Heart left ventricle (tissue), 16 donors: ENCODE results near the gene PER2. TPM values are rescaled to one million over a fixed set of nuclear protein-coding genes. Genes with fewer than 3 reads are reported as not detected.

Experiments used
- ATAC-seq, 4 donors: fragments of 200-7000 bp; cut with Tn5 transposase; one replicate each; pipeline ENCODE4 v1.9.1; 2020 to 2022; ENCODE audit warnings: moderate library complexity in 4 of 4, mild to moderate bottlenecking in 3 of 4, moderate number of reproducible peaks in 1 of 4
- DNase-seq, 5 donors: peaks; one replicate each; pipeline ENCODE4 v3.0.0-alpha.2; 2020
- H3K27ac ChIP-seq, 12 donors: fragments of 200-600 bp; sonication (generic) in 4 of 12; one replicate each; pipeline versions ENCODE4 v1.5.0 to v1.8.0; 2016 to 2022; ENCODE audit warnings: mild to moderate bottlenecking in 2 of 12
- H3K27me3 ChIP-seq, 9 donors: fragments of 200-600 bp; sonication (generic) in 2 of 9; one replicate each; pipeline versions ENCODE4 v1.5.1 to v1.8.0; 2016 to 2022; ENCODE audit warnings: mild to moderate bottlenecking in 3 of 9
- H3K36me3 ChIP-seq, 9 donors: fragments of 200-600 bp; sonication (generic) in 2 of 9; one replicate each; pipeline versions ENCODE4 v1.5.0 to v1.8.0; 2018 to 2022; ENCODE audit warnings: mild to moderate bottlenecking in 2 of 9
- H3K4me1 ChIP-seq, 12 donors: fragments of 200-600 bp; sonication (generic) in 4 of 12; one replicate each; pipeline versions ENCODE4 v1.5.0 to v1.8.0; 2016 to 2022; ENCODE audit warnings: mild to moderate bottlenecking in 3 of 12
- H3K4me3 ChIP-seq, 12 donors: fragments of 200-600 bp; sonication (generic) in 4 of 12; one replicate each; pipeline versions ENCODE4 v1.5.0 to v1.8.0; 2017 to 2022; ENCODE audit warnings: mild to moderate bottlenecking in 9 of 12, moderate library complexity in 4 of 12
- H3K9me3 ChIP-seq, 12 donors: fragments of 200-600 bp; sonication (generic) in 4 of 12; one replicate each; pipeline versions ENCODE4 v1.5.0 to v1.8.0; 2016 to 2022; ENCODE audit warnings: mild to moderate bottlenecking in 1 of 12
- POLR2A ChIP-seq, 2 donors: fragments of 450-650 bp; IDR thresholded peaks; one replicate each; pipeline ENCODE4 v1.6.1; 2017; ENCODE audit warnings: antibody characterized with exemption in 2 of 2, mild to moderate bottlenecking in 2 of 2, moderate library complexity in 2 of 2
- WGBS, 4 donors: extraction: QIAGEN DNeasy Blood & Tissue Kit in 2 of 4; methylation state at CpG; one replicate each; pipeline versions ENCODE4 v1.1.5 to v1.1.7; 2013 to 2018; 5-methylcytosine and 5-hydroxymethylcytosine counted together
- intact Hi-C, 10 donors: fragments of 100-400 bp; cut with DNase I; formaldehyde crosslinking; loops; one replicate each; pipeline versions ENCODE4 v1.11.1 to v1.14.2; 2022
- polyA plus RNA-seq, 2 donors: library from polyadenylated mRNA; stranded (reverse); fragments of 200-250 nt; gene quantifications; one replicate each; pipeline ENCODE4 v1.2.3, GENCODE V29; 2013
- total RNA-seq, 9 donors: library from RNA; depleted of rRNA in 2 of 9; stranded (reverse); fragments of >200 nt in 2 of 9; fragmentation: NEBNext Ultra II Directional in 3 of 9; extraction: Animal tissue kit (Norgen Biotek cat#: 25700) in 3 of 9; gene quantifications; one replicate each; pipeline versions ENCODE4 v1.1.0 to v1.2.4, GENCODE V29; 2016 to 2023
- TF ChIP-seq, protein P1 (sequence below), 12 donors: fragments of 200-600 bp; sonication (generic) in 4 of 12; IDR thresholded peaks; one replicate each; pipeline versions ENCODE4 v1.5.0 to v1.8.0; 2018 to 2022; ENCODE audit warnings: antibody characterized with exemption in 12 of 12, mild to moderate bottlenecking in 5 of 12
- donor health status: ischemic (EF 13 %, LVEDD 7.1; RV severe dilation, severe dysfunction).
- donor health status: healthy with polysubstance abuse.
- donor health status: DM: no; HTN: yes; CAD: no.
- donor health status: DM: no; HTN: no; CAD: no.
- donor health status: ischemic (EF 25% LVEDD 6.9; RV normal size, moderate dysfunction).
- donor health status: ischemic (EF 25% LVEDD 5.7; RV mildly dilated, moderate dysfunction).
- donor health status: healthy.
- donor health status: DM: yes; HTN: yes; CAD: no.
- donor health status: ischemic (EF 35%, LVEDD 5.7; RV mildly dilated, moderate dysfunction).
- donor health status: nonischemic (EF 11% LVEDD 7.7; RV severe dilation, severe dysfunction).
- donor health status: DM: yes; HTN: yes; CAD: no.
- donor health status: PGD.
- donor health status: ischemic (EF 29% LVEDD 5.4; RV normal size, mild dysfunction).
- donor health status: nonischemic (EF 23%, LVEDD 6.1; RV moderate dilation, normal function).

Gene PER2
- total and polyA plus RNA-seq, 11 donors, result 1.6 to 17.1 (median 4.2) TPM

DNA sequence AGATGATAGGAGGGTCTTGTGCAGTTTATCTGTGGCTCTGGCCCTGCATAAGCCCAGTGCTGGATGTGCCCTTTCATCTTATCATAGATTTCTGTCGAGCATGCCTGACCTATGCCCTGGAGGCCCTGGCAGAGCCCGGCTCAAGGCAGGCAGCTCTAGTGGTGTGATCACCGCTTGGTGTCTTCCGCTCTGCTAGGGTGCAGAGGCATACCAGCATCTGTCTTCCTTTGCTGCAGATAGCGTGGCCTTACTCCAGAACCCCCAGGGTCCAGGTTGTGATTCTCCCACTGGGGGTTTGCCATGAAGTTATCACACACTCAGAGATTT lies 18.2 kb upstream of the PER2 start:
- ATAC-seq (no peak), DNase-seq (no peak)
- Histone ChIP-seq H3K4me1 (no peaks in the 10 kb centered on the region), H3K36me3 (no peaks in the 10 kb centered on the region), H3K4me3 (no peak overlapping the region), H3K27me3 (no peaks in the 10 kb centered on the region), H3K9me3 (no peaks in the 10 kb centered on the region), H3K27ac (no peak overlapping the region)
- intact Hi-C loops, result no loop called here
- WGBS, 4 donors, result 74 to 84% (median 80%) methylated on average over 5 of the region's 5 CpGs
- TF ChIP-seq POLR2A (IDR thresholded peaks at IDR 0.05), result no peak
- TF ChIP-seq, protein P1, sequence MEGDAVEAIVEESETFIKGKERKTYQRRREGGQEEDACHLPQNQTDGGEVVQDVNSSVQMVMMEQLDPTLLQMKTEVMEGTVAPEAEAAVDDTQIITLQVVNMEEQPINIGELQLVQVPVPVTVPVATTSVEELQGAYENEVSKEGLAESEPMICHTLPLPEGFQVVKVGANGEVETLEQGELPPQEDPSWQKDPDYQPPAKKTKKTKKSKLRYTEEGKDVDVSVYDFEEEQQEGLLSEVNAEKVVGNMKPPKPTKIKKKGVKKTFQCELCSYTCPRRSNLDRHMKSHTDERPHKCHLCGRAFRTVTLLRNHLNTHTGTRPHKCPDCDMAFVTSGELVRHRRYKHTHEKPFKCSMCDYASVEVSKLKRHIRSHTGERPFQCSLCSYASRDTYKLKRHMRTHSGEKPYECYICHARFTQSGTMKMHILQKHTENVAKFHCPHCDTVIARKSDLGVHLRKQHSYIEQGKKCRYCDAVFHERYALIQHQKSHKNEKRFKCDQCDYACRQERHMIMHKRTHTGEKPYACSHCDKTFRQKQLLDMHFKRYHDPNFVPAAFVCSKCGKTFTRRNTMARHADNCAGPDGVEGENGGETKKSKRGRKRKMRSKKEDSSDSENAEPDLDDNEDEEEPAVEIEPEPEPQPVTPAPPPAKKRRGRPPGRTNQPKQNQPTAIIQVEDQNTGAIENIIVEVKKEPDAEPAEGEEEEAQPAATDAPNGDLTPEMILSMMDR (IDR thresholded peaks at IDR 0.05), result no peak

DNA sequence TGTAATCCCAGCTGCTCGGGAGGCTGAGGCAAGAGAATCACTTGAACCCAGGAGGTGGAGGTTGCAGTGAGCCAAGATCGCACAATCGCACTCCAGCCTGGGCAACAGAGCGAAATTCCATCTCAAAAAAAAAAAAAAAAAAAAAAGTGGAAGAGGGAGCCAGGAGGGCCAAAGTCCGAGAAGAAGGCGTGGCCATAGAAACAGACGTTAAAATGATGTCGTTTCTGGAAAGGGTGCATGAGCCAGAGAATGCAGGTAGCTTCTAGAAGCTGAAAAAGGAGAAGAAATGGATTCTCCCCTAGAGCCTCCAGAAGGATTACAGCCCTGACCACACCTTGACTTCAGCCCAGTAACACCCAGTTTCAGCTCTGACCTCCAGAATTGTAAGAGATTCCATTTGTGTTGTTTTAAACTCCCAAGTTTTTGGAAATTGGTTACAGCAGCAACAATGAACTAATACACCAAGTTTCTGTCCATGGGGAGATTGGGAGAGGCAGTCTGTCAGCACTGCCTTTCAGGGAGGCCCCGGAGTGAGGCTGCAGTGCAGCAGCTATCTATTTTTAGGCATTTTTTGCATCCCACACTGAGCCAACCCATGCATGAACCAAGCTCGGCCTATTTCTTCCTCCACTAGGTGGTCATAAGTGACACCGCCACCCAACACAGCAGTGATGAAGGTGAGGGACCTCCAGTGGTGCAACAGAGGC lies 17.7 kb upstream of the PER2 start:
- no peak for DNase-seq
- Histone ChIP-seq H3K36me3 (no peaks in the 10 kb centered on the region), H3K9me3 (no peaks in the 10 kb centered on the region), H3K27me3 (no peaks in the 10 kb centered on the region), H3K4me1 (no peaks in the 10 kb centered on the region), H3K27ac (no peak overlapping the region), H3K4me3 (no peak overlapping the region)
- ATAC-seq, result peak in 1 of 4 donors; percentile 17
- no peak for TF ChIP-seq POLR2A (IDR thresholded peaks at IDR 0.05)
- TF ChIP-seq, protein P1 (IDR thresholded peaks at IDR 0.05), result no peak
- intact Hi-C loops, result no loop called here
- 76 to 82% (median 81%) methylated on average over 11 of the region's 11 CpGs for WGBS, 4 donors

- no peaks in the 10 kb centered on the region for H3K9me3 ChIP-seq
- no peaks in the 10 kb centered on the region for H3K4me1 ChIP-seq
- DNase-seq (no peak), ATAC-seq (no peak)
- WGBS, 4 donors, result 86 to 88% (median 87%) methylated on average over 11 to 12 of the region's 12 CpGs
- H3K4me3 ChIP-seq, result no peak overlapping the region
- no peak for TF ChIP-seq POLR2A (IDR thresholded peaks at IDR 0.05)
- TF ChIP-seq, protein P1 (IDR thresholded peaks at IDR 0.05), result peak in 5 of 12 donors; percentile 9 to 33 (median 23)
- no peaks in the 10 kb centered on the region for H3K36me3 ChIP-seq
- no peak overlapping the region for H3K27ac ChIP-seq
- no peaks in the 10 kb centered on the region for H3K27me3 ChIP-seq
- intact Hi-C loops, result no loop called here
Observed at GRCh38 chr2:238305092-238305862, 16.9 kb upstream of the PER2 start.

- DNase-seq (no peak), ATAC-seq (no peak)
- H3K27me3 ChIP-seq, result no peaks in the 10 kb centered on the region
- H3K36me3 ChIP-seq, result no peaks in the 10 kb centered on the region
- no peak for TF ChIP-seq POLR2A (IDR thresholded peaks at IDR 0.05)
- TF ChIP-seq, protein P1 (IDR thresholded peaks at IDR 0.05), result no peak
- 83 to 88% (median 86%) methylated on average over 6 of the region's 6 CpGs for WGBS, 4 donors
- intact Hi-C loops, result no loop called here
- H3K4me3 ChIP-seq, result no peak overlapping the region
- no peak overlapping the region for H3K27ac ChIP-seq
- no peaks in the 10 kb centered on the region for H3K9me3 ChIP-seq
- no peaks in the 10 kb centered on the region for H3K4me1 ChIP-seq
Observed at GRCh38 chr2:238304116-238304515, 15.7 kb upstream of the PER2 start.
